Astrocyte of the hippocampus (primary cell): ENCODE data around the gene PNMA6A.
"Not testable (repeated sequence)": the region's sequence is repeated elsewhere in the genome, so short reads cannot be mapped to it uniquely, and the experiment has no call there.

Experiments
- DNase-seq: peaks from one replicate; pipeline ENCODE4 v3.0.0; 2011; ENCODE audit warnings: low read depth, low spot score

Gene PNMA6A

GRCh38 chrX:153071909-153072583, at the start of gene PNMA6A:
TSS of gene PNMA6A (plus strand) at chrX:153072454. CDS start at chrX:153073063, 609 bp downstream.
- DNase-seq, result not testable (repeated sequence)

GRCh38 chrX:153026501-153026900, 45.8 kb upstream of the PNMA6A start:
- DNase-seq, result not testable (repeated sequence)

- DNase-seq, result not testable (repeated sequence)
These were observed 43.8 kb upstream of the PNMA6A start for GRCh38 chrX:153028487-153028886.

GRCh38 chrX:153029162-153029561, 43.1 kb upstream of the PNMA6A start:
- DNase-seq, result no peak

GRCh38 chrX:153029875-153030274, 42.4 kb upstream of the PNMA6A start:
- DNase-seq, result no peak

- DNase-seq, result no peak
These were observed 41.5 kb upstream of the PNMA6A start for GRCh38 chrX:153030801-153031200.

- peak; percentile 70 for DNase-seq
These were observed 39.7 kb upstream of the PNMA6A start for GRCh38 chrX:153032397-153033118.

GRCh38 chrX:153049093-153049492, 23.2 kb upstream of the PNMA6A start:
- no peak for DNase-seq

- no peak for DNase-seq
These were observed 19.7 kb upstream of the PNMA6A start for GRCh38 chrX:153052534-153052933.

- peak; percentile 22 for DNase-seq
These were observed 16.1 kb upstream of the PNMA6A start, which contains the start of gene PNMA3 for GRCh38 chrX:153055871-153056749. TSS of gene PNMA3 (plus strand) at chrX:153056470. CDS start at chrX:153057056, 586 bp downstream.

GRCh38 chrX:153057281-153057680, 15.0 kb upstream of the PNMA6A start:
- no peak for DNase-seq

GRCh38 chrX:153059191-153060094, 12.8 kb upstream of the PNMA6A start:
- DNase-seq, result no peak

GRCh38 chrX:153060095-153060445, 12.2 kb upstream of the PNMA6A start:
- no peak for DNase-seq

GRCh38 chrX:153061732-153062131, 10.5 kb upstream of the PNMA6A start:
- peak; percentile 33 for DNase-seq

GRCh38 chrX:153063315-153063714, 8.9 kb upstream of the PNMA6A start:
- DNase-seq, result no peak

GRCh38 chrX:153064061-153064460, 8.2 kb upstream of the PNMA6A start:
- DNase-seq, result no peak

- no peak for DNase-seq
These were observed 6.9 kb upstream of the PNMA6A start for GRCh38 chrX:153065389-153065788.

- DNase-seq, result not testable (repeated sequence)
These were observed 5.9 kb upstream of the PNMA6A start for GRCh38 chrX:153066402-153066801.

- DNase-seq, result not testable (repeated sequence)
These were observed 1.1 kb downstream of the PNMA6A start for GRCh38 chrX:153073331-153073730.

GRCh38 chrX:153074262-153074899, 2.1 kb downstream of the PNMA6A start:
- no peak for DNase-seq

GRCh38 chrX:153074935-153075334, 2.7 kb downstream of the PNMA6A start:
- DNase-seq, result no peak
